OCI-LY7 (cell line): ENCODE data around the gene BMPR1B. TPM values are rescaled to one million over a fixed set of nuclear protein-coding genes. Genes with fewer than 3 reads are reported as not detected.

Experiments used
- BruUV-seq: library from RNA; stranded (reverse); fragments of 400-500 nt; replicated peaks from 2 replicates; lab custom pipeline; 2021; lab: Mats Ljungman, UMichigan
- CTCF ChIA-PET: fragments of 300-600 bp; sonication (Branson Sonifier 250); formaldehyde crosslinking; loops from one replicate; lab custom pipeline; 2022; ENCODE audit warnings: antibody characterized with exemption; ENCODE audit not compliant: unreplicated experiment; lab: Charles Lee
- POLR2A ChIA-PET: fragments of 300-600 bp; sonication (Branson Sonifier 250); formaldehyde crosslinking; loops from one replicate; lab custom pipeline; 2022; ENCODE audit warnings: antibody characterized with exemption; lab: Charles Lee
- DNase-seq: peaks from one replicate; pipeline ENCODE4 v3.0.0-alpha.2; 2015; ENCODE audit warnings: low spot score
- H2AFZ ChIP-seq: fragments of 200-600 bp; sonication (generic), shearing (Covaris generic); 2 replicates; pipeline ENCODE4 v1.6.1; 2014; ENCODE audit warnings: mild to moderate bottlenecking, antibody characterized with exemption, low read length, moderate library complexity
- H3K27ac ChIP-seq: fragments of 200-600 bp; sonication (generic); 2 replicates; pipeline ENCODE4 v1.5.1; 2014; ENCODE audit warnings: mixed run types, low read depth, mild to moderate bottlenecking, moderate library complexity, low read length, inconsistent platforms; ENCODE audit not compliant: poor library complexity, severe bottlenecking
- H3K36me3 ChIP-seq: fragments of 200-600 bp; sonication (generic); 2 replicates; pipeline ENCODE4 v1.6.1; 2014; ENCODE audit warnings: mild to moderate bottlenecking, antibody characterized with exemption, low read length, moderate library complexity, mixed read lengths; ENCODE audit not compliant: insufficient read depth
- H3K4me1 ChIP-seq: fragments of 200-600 bp; sonication (generic); 2 replicates; pipeline ENCODE4 v1.5.1; 2014; ENCODE audit warnings: mild to moderate bottlenecking, low read length; ENCODE audit not compliant: insufficient read depth, poor library complexity, severe bottlenecking
- H3K4me2 ChIP-seq: fragments of 200-600 bp; sonication (generic); 2 replicates; pipeline ENCODE4 v1.6.1; 2014; ENCODE audit warnings: mild to moderate bottlenecking, low read length
- H3K4me3 ChIP-seq: fragments of 200-600 bp; sonication (generic); 2 replicates; pipeline ENCODE4 v1.5.1; 2014; ENCODE audit warnings: mild to moderate bottlenecking, low read depth, low read length; ENCODE audit not compliant: poor library complexity, severe bottlenecking
- H3K79me2 ChIP-seq: fragments of 200-600 bp; sonication (generic); 2 replicates; pipeline ENCODE4 v1.6.1; 2016; ENCODE audit warnings: low read depth, mild to moderate bottlenecking, low read length, moderate library complexity, mixed read lengths; ENCODE audit not compliant: insufficient read depth
- H3K9me2 ChIP-seq: fragments of 200-600 bp; sonication (generic); 2 replicates; pipeline ENCODE4 v1.6.1; 2016; ENCODE audit warnings: mild to moderate bottlenecking, low read length, mixed read lengths; ENCODE audit not compliant: insufficient read depth
- H3K9me3 ChIP-seq: fragments of 200-600 bp; sonication (generic); 2 replicates; pipeline ENCODE4 v1.6.1; 2014; ENCODE audit warnings: mild to moderate bottlenecking, mixed run types, low read length, mixed read lengths
- H4K20me1 ChIP-seq: fragments of 200-600 bp; sonication (generic); 2 replicates; pipeline ENCODE4 v1.6.1; 2014; ENCODE audit warnings: mild to moderate bottlenecking, antibody characterized with exemption, low read length, moderate library complexity, mixed read lengths; ENCODE audit not compliant: insufficient read depth
- EZH2phosphoT487 ChIP-seq: fragments of 200-600 bp; sonication (generic); IDR thresholded peaks from 2 replicates; pipeline ENCODE4 v1.6.1; 2018; ENCODE audit warnings: low read depth, borderline replicate concordance, mild to moderate bottlenecking, mixed run types, antibody characterized with exemption, low read length, moderate library complexity, mixed read lengths
- intact Hi-C: fragments of 100-400 bp; cut with micrococcal nuclease; formaldehyde crosslinking; loops from one replicate; pipeline ENCODE4 v1.10.0; 2022; ENCODE audit not compliant: unreplicated experiment
- total RNA-seq, 2 experiments: library from RNA; depleted of rRNA in 1 of 2; stranded (reverse); fragments of >200 nt in 1 of 2; shearing (Covaris generic) in 1 of 2; gene quantifications; 2 replicates each; pipeline ENCODE4 v1.2.3, GENCODE V29; 2014 to 2022
- TF ChIP-seq, protein P1 (sequence below): fragments of 200-600 bp; sonication (generic); conservative IDR thresholded peaks from 2 replicates; pipeline ENCODE4 v1.5.1; 2014; ENCODE audit warnings: mild to moderate bottlenecking, antibody characterized with exemption, low read length, moderate library complexity, mixed read lengths

Gene BMPR1B
- total RNA-seq, 2 experiments from 2014 or later = not detected

DNA sequence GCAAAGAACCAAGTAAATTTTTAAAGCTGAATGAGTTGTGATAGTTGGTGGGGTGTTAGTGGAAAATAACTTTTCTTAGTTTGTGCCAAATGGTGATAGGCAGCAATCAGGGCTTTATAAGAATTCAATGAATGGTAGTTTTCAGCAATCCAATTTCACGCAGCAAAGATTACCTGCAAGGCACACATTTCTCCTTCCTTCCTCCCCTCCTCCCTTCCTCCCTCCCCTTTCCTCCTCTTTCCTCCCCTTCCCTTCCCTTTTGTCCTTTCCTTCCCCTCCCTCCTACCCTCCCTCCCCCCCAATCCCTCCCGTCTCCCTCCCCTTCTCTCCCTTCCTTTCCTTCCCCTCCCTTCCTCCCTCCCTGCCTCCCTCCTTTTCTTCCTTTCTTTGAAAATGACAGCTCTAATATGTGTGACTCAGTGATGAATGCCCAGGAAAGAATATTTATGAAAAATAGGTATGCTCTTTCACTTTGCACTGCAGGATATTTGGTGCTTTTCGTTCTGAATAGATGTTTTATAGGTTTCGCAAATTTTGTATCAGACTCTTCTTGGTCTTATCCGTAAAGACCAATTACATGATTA, 168.1 kb downstream of the BMPR1B start:
- H3K9me3 ChIP-seq = no peaks in the 10 kb centered on the region
- no peaks in the 10 kb centered on the region for H3K79me2 ChIP-seq
- no peaks in the 10 kb centered on the region for H4K20me1 ChIP-seq
- H3K36me3 ChIP-seq = no peaks in the 10 kb centered on the region
- no peaks in the 10 kb centered on the region for H3K9me2 ChIP-seq
- H3K27ac ChIP-seq = no peak overlapping the region
- ChIA-PET CTCF (no interaction called here), POLR2A (no interaction called here)
- no peak overlapping the region for H3K4me2 ChIP-seq
- intact Hi-C loops = no loop called here
- DNase-seq = no peak
- H2AFZ ChIP-seq = no peak overlapping the region
- no peak overlapping the region for H3K4me3 ChIP-seq
- no peaks in the 10 kb centered on the region for H3K4me1 ChIP-seq
- no TSS peak for BruUV-seq
- TF ChIP-seq, protein P1, sequence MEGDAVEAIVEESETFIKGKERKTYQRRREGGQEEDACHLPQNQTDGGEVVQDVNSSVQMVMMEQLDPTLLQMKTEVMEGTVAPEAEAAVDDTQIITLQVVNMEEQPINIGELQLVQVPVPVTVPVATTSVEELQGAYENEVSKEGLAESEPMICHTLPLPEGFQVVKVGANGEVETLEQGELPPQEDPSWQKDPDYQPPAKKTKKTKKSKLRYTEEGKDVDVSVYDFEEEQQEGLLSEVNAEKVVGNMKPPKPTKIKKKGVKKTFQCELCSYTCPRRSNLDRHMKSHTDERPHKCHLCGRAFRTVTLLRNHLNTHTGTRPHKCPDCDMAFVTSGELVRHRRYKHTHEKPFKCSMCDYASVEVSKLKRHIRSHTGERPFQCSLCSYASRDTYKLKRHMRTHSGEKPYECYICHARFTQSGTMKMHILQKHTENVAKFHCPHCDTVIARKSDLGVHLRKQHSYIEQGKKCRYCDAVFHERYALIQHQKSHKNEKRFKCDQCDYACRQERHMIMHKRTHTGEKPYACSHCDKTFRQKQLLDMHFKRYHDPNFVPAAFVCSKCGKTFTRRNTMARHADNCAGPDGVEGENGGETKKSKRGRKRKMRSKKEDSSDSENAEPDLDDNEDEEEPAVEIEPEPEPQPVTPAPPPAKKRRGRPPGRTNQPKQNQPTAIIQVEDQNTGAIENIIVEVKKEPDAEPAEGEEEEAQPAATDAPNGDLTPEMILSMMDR = no peak
- no peak for TF ChIP-seq EZH2phosphoT487

DNA sequence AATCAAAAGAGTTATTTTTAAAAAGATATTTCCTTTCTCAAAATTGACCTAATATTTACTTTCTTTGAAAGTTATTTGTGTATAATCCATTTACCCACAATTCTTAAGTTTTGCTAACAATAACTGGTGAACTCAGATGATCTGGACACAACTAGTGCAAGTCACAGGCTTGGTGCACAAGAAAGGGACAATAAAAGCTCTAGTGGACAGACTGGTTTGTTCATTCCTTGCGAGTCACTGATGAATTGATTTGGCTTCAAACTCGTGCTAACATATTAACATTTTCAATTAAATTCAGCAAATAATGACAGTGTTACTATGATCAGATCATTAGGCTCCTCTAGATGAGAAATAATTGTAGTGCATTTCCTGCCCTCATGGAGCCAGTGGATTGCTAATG, 169.2 kb downstream of the BMPR1B start:
- intact Hi-C loops = no loop called here
- TF ChIP-seq, protein P1 = no peak
- no peak for TF ChIP-seq EZH2phosphoT487
- no peak overlapping the region for H3K4me3 ChIP-seq
- BruUV-seq = no TSS peak
- H4K20me1 ChIP-seq = no peaks in the 10 kb centered on the region
- H3K4me1 ChIP-seq = no peaks in the 10 kb centered on the region
- no peak for DNase-seq
- no peaks in the 10 kb centered on the region for H3K9me3 ChIP-seq
- no peaks in the 10 kb centered on the region for H3K9me2 ChIP-seq
- ChIA-PET POLR2A (no interaction called here), CTCF (no interaction called here)
- no peak overlapping the region for H2AFZ ChIP-seq
- H3K36me3 ChIP-seq = no peaks in the 10 kb centered on the region
- H3K79me2 ChIP-seq = no peaks in the 10 kb centered on the region
- H3K27ac ChIP-seq = no peak overlapping the region
- no peak overlapping the region for H3K4me2 ChIP-seq

DNA sequence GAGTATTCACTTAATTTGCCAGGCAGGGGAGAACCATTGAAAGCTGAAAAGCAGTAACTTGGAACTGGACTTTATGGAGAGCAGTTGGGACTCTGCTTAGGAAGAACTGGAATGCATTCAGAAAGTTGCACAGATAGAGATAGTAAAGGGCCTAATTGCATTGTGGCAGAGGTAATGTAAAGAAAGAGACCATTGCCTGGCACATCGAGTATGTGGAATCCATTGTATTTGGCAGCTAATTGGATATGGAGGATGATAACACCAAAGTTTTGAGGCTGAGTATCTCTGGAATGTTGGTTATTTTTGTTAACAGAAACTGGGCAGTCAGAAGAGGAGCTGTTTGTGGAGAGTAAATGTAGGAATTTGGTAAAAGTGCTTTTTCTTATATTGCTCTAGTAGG, 169.9 kb downstream of the BMPR1B start:
- Histone ChIP-seq H4K20me1 (no peaks in the 10 kb centered on the region), H3K4me2 (no peak overlapping the region), H2AFZ (no peak overlapping the region), H3K4me1 (no peaks in the 10 kb centered on the region), H3K9me3 (no peaks in the 10 kb centered on the region), H3K27ac (no peak overlapping the region), H3K4me3 (no peak overlapping the region), H3K9me2 (no peaks in the 10 kb centered on the region), H3K36me3 (no peaks in the 10 kb centered on the region), H3K79me2 (no peaks in the 10 kb centered on the region)
- no peak for DNase-seq
- TF ChIP-seq, protein P1 = no peak
- TF ChIP-seq EZH2phosphoT487 = no peak
- CTCF ChIA-PET = no interaction called here
- POLR2A ChIA-PET = interaction anchor here (0.6 to 0.9 kb wide), 2 partner anchors 27 to 83 kb away, joined by 3 read pairs; no protein-coding TSS in a partner anchor
- intact Hi-C loops = no loop called here
- BruUV-seq = no TSS peak
